Brain microvascular endothelial cell (primary cell): Measurements from ENCODE around the gene NCAM2.

Experiments
- DNase-seq: peaks from one replicate; pipeline ENCODE4 v3.0.0-alpha.2; 2020
- H3K27ac ChIP-seq: fragments of 250-450 bp; sonication (Bioruptor Pico); 2 replicates; pipeline ENCODE4 v1.5.1; 2020; ENCODE audit warnings: mild to moderate bottlenecking, moderate library complexity
- H3K27me3 ChIP-seq: fragments of 250-450 bp; sonication (Bioruptor Pico); replicated peaks from 2 replicates; pipeline ENCODE4 v1.5.1; 2020; ENCODE audit warnings: mild to moderate bottlenecking
- H3K36me3 ChIP-seq: fragments of 250-450 bp; sonication (Bioruptor Pico); replicated peaks from 2 replicates; pipeline ENCODE4 v1.5.1; 2020; ENCODE audit warnings: mild to moderate bottlenecking
- H3K4me3 ChIP-seq: 2 replicates; pipeline ENCODE4 v1.5.1; 2011; ENCODE audit warnings: low read depth, mild to moderate bottlenecking, control low read depth, low read length, moderate library complexity
- in situ Hi-C: cut with HindIII; loops from 2 replicates; pipeline ENCODE4 v1.10.0; 2017; ENCODE audit warnings: low sequenced_read_pairs, low pct_ligation_motif_present
- TF ChIP-seq, protein P1 (sequence below): IDR thresholded peaks from 2 replicates; pipeline ENCODE4 v1.5.1; 2011; ENCODE audit warnings: low read depth, mild to moderate bottlenecking, moderate library complexity, low read length, control low read depth, inconsistent platforms; ENCODE audit errors: missing control alignments

NCAM2 gene

DNA sequence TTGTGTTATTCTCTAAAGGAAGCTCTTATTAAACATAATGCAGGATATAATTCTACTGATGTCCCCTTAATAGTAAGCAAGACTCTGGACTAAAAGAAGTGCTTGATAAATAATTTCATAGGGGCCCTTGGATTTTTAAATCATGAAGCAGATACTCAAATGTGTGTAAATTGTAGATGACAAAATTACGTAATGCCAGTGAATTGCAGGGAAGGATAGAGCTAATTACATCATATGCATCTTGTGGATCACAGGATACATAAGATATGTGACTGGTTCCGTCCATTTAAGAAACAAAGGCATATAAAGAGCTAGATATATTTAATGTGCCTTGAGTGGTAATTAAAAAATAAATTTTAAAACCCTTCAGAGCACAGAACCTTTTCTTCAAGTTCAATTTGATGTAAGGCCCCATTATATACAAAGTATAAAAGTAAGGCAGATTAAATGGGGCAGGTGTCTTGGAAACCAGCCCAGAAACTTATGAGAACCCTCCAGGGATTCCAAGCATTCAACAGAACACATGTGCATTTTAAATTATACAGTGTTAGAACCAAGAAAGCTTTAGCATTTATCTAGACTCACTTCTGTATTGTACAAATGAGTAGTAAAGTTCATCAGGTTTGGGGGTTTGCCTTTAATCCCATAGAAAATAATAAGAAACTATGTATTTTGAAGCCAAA is 190.4 kb downstream of the NCAM2 start:
- DNase-seq: no peak
- in situ Hi-C loops: no loop called here
- Histone ChIP-seq H3K4me3 (no peak overlapping the region), H3K27me3 (no peaks in the 10 kb centered on the region), H3K36me3 (no peaks in the 10 kb centered on the region), H3K27ac (no peak overlapping the region)
- TF ChIP-seq, protein P1, sequence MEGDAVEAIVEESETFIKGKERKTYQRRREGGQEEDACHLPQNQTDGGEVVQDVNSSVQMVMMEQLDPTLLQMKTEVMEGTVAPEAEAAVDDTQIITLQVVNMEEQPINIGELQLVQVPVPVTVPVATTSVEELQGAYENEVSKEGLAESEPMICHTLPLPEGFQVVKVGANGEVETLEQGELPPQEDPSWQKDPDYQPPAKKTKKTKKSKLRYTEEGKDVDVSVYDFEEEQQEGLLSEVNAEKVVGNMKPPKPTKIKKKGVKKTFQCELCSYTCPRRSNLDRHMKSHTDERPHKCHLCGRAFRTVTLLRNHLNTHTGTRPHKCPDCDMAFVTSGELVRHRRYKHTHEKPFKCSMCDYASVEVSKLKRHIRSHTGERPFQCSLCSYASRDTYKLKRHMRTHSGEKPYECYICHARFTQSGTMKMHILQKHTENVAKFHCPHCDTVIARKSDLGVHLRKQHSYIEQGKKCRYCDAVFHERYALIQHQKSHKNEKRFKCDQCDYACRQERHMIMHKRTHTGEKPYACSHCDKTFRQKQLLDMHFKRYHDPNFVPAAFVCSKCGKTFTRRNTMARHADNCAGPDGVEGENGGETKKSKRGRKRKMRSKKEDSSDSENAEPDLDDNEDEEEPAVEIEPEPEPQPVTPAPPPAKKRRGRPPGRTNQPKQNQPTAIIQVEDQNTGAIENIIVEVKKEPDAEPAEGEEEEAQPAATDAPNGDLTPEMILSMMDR: no peak

GRCh38 chr21:21195417-21195943 is 197.3 kb downstream of the NCAM2 start:
- in situ Hi-C loops: no loop called here
- no peak overlapping the region for H3K27ac ChIP-seq
- H3K27me3 ChIP-seq: no peaks in the 10 kb centered on the region
- no peaks in the 10 kb centered on the region for H3K36me3 ChIP-seq
- TF ChIP-seq, protein P1: no peak
- no peak overlapping the region for H3K4me3 ChIP-seq
- no peak for DNase-seq

- Histone ChIP-seq H3K27ac (peak overlapping the region; percentile 53), H3K36me3 (no peaks in the 10 kb centered on the region), H3K4me3 (no peak overlapping the region), H3K27me3 (no peaks in the 10 kb centered on the region)
- DNase-seq: peak; percentile 27
- TF ChIP-seq, protein P1: no peak
- in situ Hi-C loops: no loop called here
These were observed 197.9 kb downstream of the NCAM2 start for GRCh38 chr21:21196087-21196486.

- no peaks in the 10 kb centered on the region for H3K36me3 ChIP-seq
- no peaks in the 10 kb centered on the region for H3K27me3 ChIP-seq
- DNase-seq: no peak
- no peak overlapping the region for H3K27ac ChIP-seq
- in situ Hi-C loops: no loop called here
- no peak overlapping the region for H3K4me3 ChIP-seq
- TF ChIP-seq, protein P1: no peak
These were observed 198.6 kb downstream of the NCAM2 start for GRCh38 chr21:21196848-21197247.

DNA sequence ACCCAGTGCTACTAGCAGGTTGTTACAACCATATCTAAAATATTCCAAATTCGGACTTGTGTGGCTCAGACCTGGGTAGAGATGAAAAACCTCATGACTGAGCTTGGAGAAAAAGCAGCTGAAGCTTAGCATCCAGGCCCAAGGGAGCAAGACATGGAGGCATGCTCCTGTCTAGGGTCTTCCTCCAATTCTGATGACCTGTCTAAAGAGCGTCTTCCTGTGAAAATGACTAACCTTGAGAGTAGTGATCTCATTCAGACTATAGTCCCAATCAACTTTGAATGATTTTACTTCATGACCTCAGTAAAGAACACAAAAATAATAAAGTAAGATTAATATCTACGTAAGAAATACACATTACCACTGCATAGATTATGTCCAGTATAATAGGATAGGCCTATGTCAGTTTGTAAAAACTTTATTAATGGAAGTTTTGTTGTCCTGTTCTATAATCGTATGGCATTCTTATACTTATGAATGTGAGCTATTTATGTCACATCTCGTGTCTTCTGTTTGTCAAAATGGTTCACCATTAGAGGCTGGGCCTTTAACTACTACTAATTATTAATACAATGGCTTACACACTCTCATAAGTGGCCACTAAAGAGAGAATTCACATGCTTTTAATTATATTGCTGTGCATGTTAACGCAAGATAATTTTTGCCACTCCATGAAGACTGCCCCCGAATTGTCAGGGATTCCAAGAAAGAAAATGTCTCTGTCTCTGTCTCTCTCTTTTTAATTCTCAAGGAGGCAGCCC is 201.3 kb downstream of the NCAM2 start:
- no peaks in the 10 kb centered on the region for H3K36me3 ChIP-seq
- H3K27me3 ChIP-seq: no peaks in the 10 kb centered on the region
- no peak for DNase-seq
- no peak overlapping the region for H3K4me3 ChIP-seq
- H3K27ac ChIP-seq: peak overlapping the region; percentile 86
- in situ Hi-C loops: no loop called here
- TF ChIP-seq, protein P1: no peak
